HCT116 (cell line): ENCODE data around the gene PLCD3. TPM values are rescaled to one million over a fixed set of nuclear protein-coding genes. Genes with fewer than 3 reads are reported as not detected.

Experiments used
- ATAC-seq: fragments of 200-7000 bp; cut with Tn5 transposase; 2 replicates; pipeline ENCODE4 v1.9.1; 2020; ENCODE audit warnings: mild to moderate bottlenecking, moderate library complexity
- BruUV-seq: library from RNA; stranded (reverse); fragments of 400-500 nt; replicated peaks from 2 replicates; lab custom pipeline; 2021; lab: Mats Ljungman, UMichigan
- CTCF ChIA-PET: fragments of 300-600 bp; sonication (Branson Sonifier 250); formaldehyde crosslinking; loops from one replicate; lab custom pipeline; 2021; ENCODE audit warnings: antibody characterized with exemption; lab: Charles Lee
- POLR2A ChIA-PET: fragments of 300-600, 350-600 bp; sonication (Branson Sonifier 250); formaldehyde crosslinking; loops from one replicate; lab custom pipeline; 2021; ENCODE audit warnings: antibody characterized with exemption; lab: Charles Lee
- RAD21 ChIA-PET, 2 experiments: fragments of 300-600 bp; sonication (Branson Sonifier 250); formaldehyde crosslinking; loops; one replicate each; lab custom pipeline; 2023; ENCODE audit warnings: low total read pairs in 2 of 2; ENCODE audit not compliant: uncharacterized antibody in 2 of 2, unreplicated experiment in 2 of 2, low non-redundant PET in 1 of 2; lab: Charles Lee
- DNase-seq: peaks from one replicate; pipeline ENCODE4 v3.0.0-alpha.2; 2010; ENCODE audit warnings: low read depth, low spot score
- H2AFZ ChIP-seq: fragments of 200-600 bp; shearing (Covaris generic), sonication (generic); 2 replicates; pipeline ENCODE4 v1.6.1; 2017; ENCODE audit warnings: low read depth, mixed run types, mixed read lengths, antibody characterized with exemption, low read length; ENCODE audit not compliant: poor library complexity, severe bottlenecking
- H3K27ac ChIP-seq: 2 replicates; pipeline ENCODE4 v1.5.1; 2012; ENCODE audit warnings: low read depth, low read length
- H3K27me3 ChIP-seq: fragments of 200-600 bp; sonication (generic); 2 replicates; pipeline ENCODE4 v1.6.1; 2016; ENCODE audit warnings: mixed run types, low read length, mixed read lengths; ENCODE audit not compliant: insufficient read depth
- H3K36me3 ChIP-seq, 2 experiments: fragments of 200-500 bp in 1 of 2; fragments of 200-600 bp in 1 of 2; sonication (Bioruptor generic) in 1 of 2; sonication (generic) in 1 of 2; 2 replicates each; pipeline versions ENCODE4 v1.5.1 to v1.6.1; 2014 to 2016; ENCODE audit warnings: low read length in 2 of 2, inconsistent platforms in 1 of 2, mixed read lengths in 1 of 2, mixed run types in 1 of 2; ENCODE audit not compliant: insufficient read depth in 2 of 2, control insufficient read depth in 1 of 2
- H3K4me1 ChIP-seq, 2 experiments: fragments of 200-600 bp in 1 of 2; sonication (generic) in 1 of 2; 2 replicates each; pipeline versions ENCODE4 v1.5.1 to v1.6.1; 2012 to 2017; ENCODE audit warnings: low read length in 2 of 2, inconsistent platforms in 1 of 2, mild to moderate bottlenecking in 1 of 2, mixed read lengths in 1 of 2, mixed run types in 1 of 2, moderate library complexity in 1 of 2; ENCODE audit not compliant: insufficient read depth in 2 of 2, control insufficient read depth in 1 of 2
- H3K4me2 ChIP-seq: fragments of 200-600 bp; sonication (generic); 2 replicates; pipeline ENCODE4 v1.6.1; 2017; ENCODE audit warnings: mixed run types, low read length, mixed read lengths
- H3K4me3 ChIP-seq, 2 experiments: fragments of 200-600 bp in 1 of 2; sonication (generic) in 1 of 2; replicated peaks in 1 of 2; 2 replicates each; pipeline ENCODE4 v1.5.1; 2011 to 2016; ENCODE audit warnings: low read length in 2 of 2, control low read depth in 1 of 2, low read depth in 1 of 2, mild to moderate bottlenecking in 1 of 2, mixed read lengths in 1 of 2, mixed run types in 1 of 2
- H3K79me2 ChIP-seq: fragments of 200-600 bp; sonication (generic); 2 replicates; pipeline ENCODE4 v1.6.1; 2017; ENCODE audit warnings: mild to moderate bottlenecking, mixed run types, low read length, moderate library complexity, mixed read lengths; ENCODE audit not compliant: insufficient read depth
- H3K9ac ChIP-seq: fragments of 200-600 bp; sonication (generic); 2 replicates; pipeline ENCODE4 v1.6.1; 2016; ENCODE audit warnings: low read length, mixed read lengths
- H3K9me2 ChIP-seq: fragments of 200-600 bp; sonication (generic), shearing (Covaris generic); 2 replicates; pipeline ENCODE4 v1.6.1; 2017; ENCODE audit warnings: mixed run types, mild to moderate bottlenecking, moderate library complexity; ENCODE audit not compliant: insufficient read depth
- H3K9me3 ChIP-seq, 2 experiments: fragments of 200-500 bp in 1 of 2; fragments of 200-600 bp in 1 of 2; sonication (Bioruptor generic) in 1 of 2; sonication (generic) in 1 of 2; 2 replicates each; pipeline ENCODE4 v1.6.1; 2014 to 2017; ENCODE audit warnings: low read length in 2 of 2, mixed read lengths in 2 of 2, inconsistent platforms in 1 of 2, low read depth in 1 of 2, mild to moderate bottlenecking in 1 of 2, mixed run types in 1 of 2, moderate library complexity in 1 of 2; ENCODE audit not compliant: control insufficient read depth in 1 of 2, insufficient read depth in 1 of 2
- H4K20me1 ChIP-seq: fragments of 200-600 bp; sonication (generic), shearing (Covaris generic); 2 replicates; pipeline ENCODE4 v1.6.1; 2017; ENCODE audit warnings: mixed run types, mild to moderate bottlenecking, moderate library complexity; ENCODE audit not compliant: insufficient read depth
- ATF3 ChIP-seq: IDR thresholded peaks from 2 replicates; pipeline ENCODE4 v1.6.1; 2012
- CEBPB ChIP-seq: IDR thresholded peaks from 2 replicates; pipeline ENCODE4 v1.6.1; 2012; ENCODE audit warnings: low read depth
- CTCF ChIP-seq, 3 experiments: fragments of 200-600 bp in 1 of 3; sonication (generic) in 1 of 3; IDR thresholded peaks in 2 of 3; conservative IDR thresholded peaks in 1 of 3; 2 replicates each; pipeline ENCODE4 v1.5.1; 2012 to 2017; ENCODE audit warnings: low read depth in 2 of 3, low read length in 2 of 3, antibody characterized with exemption in 1 of 3, borderline replicate concordance in 1 of 3, control low read depth in 1 of 3, mild to moderate bottlenecking in 1 of 3, mixed read lengths in 1 of 3, mixed run types in 1 of 3, moderate library complexity in 1 of 3; ENCODE audit not compliant: insufficient read depth in 1 of 3
- EGR1 ChIP-seq: IDR thresholded peaks from 2 replicates; pipeline ENCODE4 v1.6.1; 2012; ENCODE audit warnings: low read depth
- EZH2 ChIP-seq: fragments of 200-600 bp; sonication (generic); IDR thresholded peaks from 2 replicates; pipeline ENCODE4 v1.6.1; 2017; ENCODE audit warnings: antibody characterized with exemption, mixed run types
- EZH2phosphoT487 ChIP-seq: fragments of 200-600 bp; IDR thresholded peaks from 2 replicates; pipeline ENCODE4 v1.6.1; 2018; ENCODE audit warnings: antibody characterized with exemption, borderline replicate concordance
- FOSL1 ChIP-seq: IDR thresholded peaks from 2 replicates; pipeline ENCODE4 v1.6.1; 2012; ENCODE audit warnings: low read depth
- MAX ChIP-seq: IDR thresholded peaks from 2 replicates; pipeline ENCODE4 v1.6.1; 2012
- POLR2A ChIP-seq: IDR thresholded peaks from 2 replicates; pipeline ENCODE4 v1.7.0; 2011; ENCODE audit warnings: borderline replicate concordance; ENCODE audit not compliant: insufficient read depth, insufficient read length; ENCODE audit errors: extremely low read depth
- POLR2AphosphoS5 ChIP-seq: IDR thresholded peaks from 2 replicates; pipeline ENCODE4 v1.6.1; 2011; ENCODE audit warnings: mild to moderate bottlenecking, low read depth, low read length, moderate library complexity
- REST ChIP-seq: IDR thresholded peaks from 2 replicates; pipeline ENCODE4 v1.6.1; 2012; ENCODE audit warnings: low read depth
- SIN3A ChIP-seq: IDR thresholded peaks from 2 replicates; pipeline ENCODE4 v1.6.1; 2012; ENCODE audit warnings: low read depth
- SP1 ChIP-seq: IDR thresholded peaks from 2 replicates; pipeline ENCODE4 v1.6.1; 2012; ENCODE audit warnings: low read depth
- SRF ChIP-seq: IDR thresholded peaks from 2 replicates; pipeline ENCODE4 v1.6.1; 2012; ENCODE audit warnings: low read depth
- YY1 ChIP-seq: IDR thresholded peaks from 2 replicates; pipeline ENCODE4 v1.6.1; 2011; ENCODE audit warnings: low read length, low read depth, moderate library complexity, mild to moderate bottlenecking; ENCODE audit not compliant: insufficient replicate concordance; ENCODE audit errors: extremely low read depth
- ZFX ChIP-seq: fragments of 450-650 bp; IDR thresholded peaks from 2 replicates; pipeline ENCODE4 v1.6.1; 2017
- ZNF274 ChIP-seq: fragments of 200-500 bp; sonication (Bioruptor generic); IDR thresholded peaks from 2 replicates; pipeline ENCODE4 v1.6.1; 2014; ENCODE audit warnings: mild to moderate bottlenecking, low read depth, low read length, inconsistent platforms
- intact Hi-C: fragments of 100-400 bp; cut with micrococcal nuclease; formaldehyde crosslinking; loops from 2 replicates; pipeline ENCODE4 v1.10.0; 2022
- total RNA-seq: library from RNA; stranded (reverse); gene quantifications from one replicate; pipeline ENCODE4 v1.2.1, GENCODE V29; 2021; ENCODE audit not compliant: unreplicated experiment
- TF ChIP-seq, protein P1 (sequence below): IDR thresholded peaks from 2 replicates; pipeline ENCODE4 v1.6.1; 2011; ENCODE audit warnings: mild to moderate bottlenecking, low read length, moderate library complexity; ENCODE audit not compliant: insufficient replicate concordance; ENCODE audit errors: extremely low read depth

The PLCD3 gene
- total RNA-seq, 1 experiment from 2014 or later = 197 TPM

GRCh38 chr17:45113424-45113754 lies 18.9 kb downstream of the PLCD3 start:
- Histone ChIP-seq H3K27me3 (no peaks in the 10 kb centered on the region), H3K79me2 (no peaks in the 10 kb centered on the region), H3K9me2 (no peaks in the 10 kb centered on the region), H3K9ac (no peak overlapping the region), H4K20me1 (no peaks in the 10 kb centered on the region), H2AFZ (no peak overlapping the region), H3K9me3 (no peaks in the 10 kb centered on the region), H3K4me3 (no peak overlapping the region), H3K4me2 (no peak overlapping the region), H3K36me3 (peaks cover 2 to 4% of the 10 kb centered on the region in 2 experiments; a peak in 3 of 4 replicates), H3K27ac (no peak overlapping the region), H3K4me1 (peaks cover 3 to 10% of the 10 kb centered on the region in 2 experiments; a peak in 2 of 4 replicates)
- DNase-seq (no peak), ATAC-seq (no peak)
- intact Hi-C loops = no loop called here
- POLR2A ChIA-PET = no interaction called here
- TF ChIP-seq SP1 (no peak), EZH2phosphoT487 (no peak), YY1 (no peak), REST (no peak), POLR2A (no peak), EZH2 (no peak), CEBPB (no peak), POLR2AphosphoS5 (no peak), ATF3 (no peak), EGR1 (no peak), ZFX (no peak), MAX (no peak), SRF (no peak), FOSL1 (no peak), ZNF274 (no peak), CTCF (IDR thresholded peaks at IDR 0.05 in 2 of 3, conservative IDR thresholded peaks at IDR 0.05 in 1 of 3; ENCODE audit: borderline replicate concordance in 1 of 3, insufficient read depth in 1 of 3, low read depth in 2 of 3, low read length in 2 of 3) (no peak), SIN3A (no peak)
- TF ChIP-seq, protein P1, sequence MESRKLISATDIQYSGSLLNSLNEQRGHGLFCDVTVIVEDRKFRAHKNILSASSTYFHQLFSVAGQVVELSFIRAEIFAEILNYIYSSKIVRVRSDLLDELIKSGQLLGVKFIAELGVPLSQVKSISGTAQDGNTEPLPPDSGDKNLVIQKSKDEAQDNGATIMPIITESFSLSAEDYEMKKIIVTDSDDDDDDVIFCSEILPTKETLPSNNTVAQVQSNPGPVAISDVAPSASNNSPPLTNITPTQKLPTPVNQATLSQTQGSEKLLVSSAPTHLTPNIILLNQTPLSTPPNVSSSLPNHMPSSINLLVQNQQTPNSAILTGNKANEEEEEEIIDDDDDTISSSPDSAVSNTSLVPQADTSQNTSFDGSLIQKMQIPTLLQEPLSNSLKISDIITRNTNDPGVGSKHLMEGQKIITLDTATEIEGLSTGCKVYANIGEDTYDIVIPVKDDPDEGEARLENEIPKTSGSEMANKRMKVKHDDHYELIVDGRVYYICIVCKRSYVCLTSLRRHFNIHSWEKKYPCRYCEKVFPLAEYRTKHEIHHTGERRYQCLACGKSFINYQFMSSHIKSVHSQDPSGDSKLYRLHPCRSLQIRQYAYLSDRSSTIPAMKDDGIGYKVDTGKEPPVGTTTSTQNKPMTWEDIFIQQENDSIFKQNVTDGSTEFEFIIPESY = no peak
- CTCF ChIA-PET = no interaction called here
- BruUV-seq = no TSS peak
- RAD21 ChIA-PET = no interaction called here
